Activated CD8-positive, alpha-beta memory T cell treated with anti-CD3 and anti-CD28 coated beads, Interleukin-2, amount 50 U/mL, for 1 hour (primary cell): Measurements from ENCODE around the gene GAB3.
"Not testable (repeated sequence)": the region's sequence is repeated elsewhere in the genome, so short reads cannot be mapped to it uniquely, and the experiment has no call there.

ENCODE experiments used
- DNase-seq: peaks from one replicate; pipeline ENCODE4 v3.0.0-alpha.2; 2020; ENCODE audit errors: extremely low read depth

Gene GAB3

GRCh38 chrX:154655786-154656185 is 95.1 kb downstream of the GAB3 start:
- no peak for DNase-seq

- no peak for DNase-seq
Observed at GRCh38 chrX:154655346-154655745, 95.5 kb downstream of the GAB3 start.

GRCh38 chrX:154654925-154655324 is 96.0 kb downstream of the GAB3 start:
- no peak for DNase-seq

DNA sequence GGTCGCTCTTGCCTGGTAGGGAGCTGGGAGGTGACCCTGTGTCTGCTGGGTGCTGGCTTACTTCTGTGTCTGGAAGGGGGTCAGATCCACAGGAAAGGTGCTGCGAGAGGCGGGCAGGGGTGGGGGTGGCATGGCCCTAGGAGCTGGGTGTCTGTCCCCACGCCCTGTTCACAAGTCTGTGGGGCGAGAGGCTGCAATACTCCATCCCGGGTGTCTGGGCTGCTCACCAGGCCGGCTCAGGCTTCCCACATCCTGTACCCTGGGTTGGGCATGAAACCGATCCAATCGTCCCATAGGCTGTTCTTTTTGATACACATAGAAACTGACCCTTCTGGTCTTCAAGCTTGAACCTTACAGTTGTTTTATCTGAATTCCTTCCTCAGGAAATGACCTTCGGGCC is 96.5 kb downstream of the GAB3 start:
- no peak for DNase-seq

GRCh38 chrX:154653413-154653812 is 97.5 kb downstream of the GAB3 start, which contains the start of gene CTAG2:
Gene CTAG2 (minus strand): TSS chrX:154653579. CDS start chrX:154653515, 64 bp downstream.
- DNase-seq, result not testable (repeated sequence)

DNA sequence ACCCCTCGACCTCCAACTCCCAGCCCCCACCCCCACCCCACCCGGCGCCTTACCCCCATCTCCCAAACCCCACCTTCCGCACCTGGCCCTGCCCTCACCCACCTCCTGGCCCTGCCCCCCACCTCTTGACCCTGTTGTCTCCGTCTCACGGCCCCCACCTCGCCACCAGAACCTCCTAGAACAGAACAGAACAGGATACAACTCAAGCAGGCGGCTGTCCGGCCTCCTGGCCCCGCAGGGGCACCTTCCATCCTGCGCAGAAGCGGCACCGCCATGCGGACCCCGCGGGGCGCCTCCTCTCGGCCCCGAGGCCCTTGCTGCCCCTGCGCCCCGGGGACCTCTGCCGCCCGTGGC is 97.9 kb downstream of the GAB3 start:
- DNase-seq, result no peak

DNA sequence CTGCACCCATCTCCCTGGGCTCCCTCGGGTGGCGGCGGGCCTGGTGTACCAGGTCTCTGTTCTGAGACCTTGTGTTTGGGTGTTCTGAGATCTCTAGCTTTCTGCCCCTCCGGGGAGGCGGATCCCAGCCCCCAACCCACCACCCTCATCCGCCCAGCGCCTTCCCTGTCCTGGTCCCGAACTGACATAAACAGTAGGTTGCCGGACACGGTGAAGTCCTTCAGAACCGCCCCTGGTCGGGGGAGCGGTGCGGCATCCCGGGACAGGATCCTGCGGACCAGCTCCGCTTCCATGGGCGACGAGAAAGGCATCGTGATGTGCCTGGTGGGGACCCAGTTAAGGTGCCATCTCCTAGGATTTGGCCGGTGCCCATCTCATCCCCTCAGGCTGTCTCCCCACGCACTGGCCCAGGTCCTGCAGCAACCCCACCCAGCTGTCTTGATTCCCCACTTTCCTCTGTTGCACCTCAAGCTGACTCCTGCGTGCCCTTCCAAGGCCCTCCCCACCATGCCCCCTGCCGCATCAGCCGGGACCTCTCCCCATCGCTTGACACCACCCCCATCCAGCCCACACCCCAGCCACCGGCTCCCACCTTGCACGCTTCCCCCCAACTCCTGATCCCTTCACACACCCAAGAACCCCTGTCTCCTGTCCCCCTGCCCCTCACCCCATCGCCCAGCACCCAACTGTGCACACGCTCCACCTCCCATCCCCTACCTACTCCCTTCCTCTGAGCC is 98.4 kb downstream of the GAB3 start:
- no peak for DNase-seq

- no peak for DNase-seq
Observed at GRCh38 chrX:154650221-154650510, 100.7 kb downstream of the GAB3 start.

DNA sequence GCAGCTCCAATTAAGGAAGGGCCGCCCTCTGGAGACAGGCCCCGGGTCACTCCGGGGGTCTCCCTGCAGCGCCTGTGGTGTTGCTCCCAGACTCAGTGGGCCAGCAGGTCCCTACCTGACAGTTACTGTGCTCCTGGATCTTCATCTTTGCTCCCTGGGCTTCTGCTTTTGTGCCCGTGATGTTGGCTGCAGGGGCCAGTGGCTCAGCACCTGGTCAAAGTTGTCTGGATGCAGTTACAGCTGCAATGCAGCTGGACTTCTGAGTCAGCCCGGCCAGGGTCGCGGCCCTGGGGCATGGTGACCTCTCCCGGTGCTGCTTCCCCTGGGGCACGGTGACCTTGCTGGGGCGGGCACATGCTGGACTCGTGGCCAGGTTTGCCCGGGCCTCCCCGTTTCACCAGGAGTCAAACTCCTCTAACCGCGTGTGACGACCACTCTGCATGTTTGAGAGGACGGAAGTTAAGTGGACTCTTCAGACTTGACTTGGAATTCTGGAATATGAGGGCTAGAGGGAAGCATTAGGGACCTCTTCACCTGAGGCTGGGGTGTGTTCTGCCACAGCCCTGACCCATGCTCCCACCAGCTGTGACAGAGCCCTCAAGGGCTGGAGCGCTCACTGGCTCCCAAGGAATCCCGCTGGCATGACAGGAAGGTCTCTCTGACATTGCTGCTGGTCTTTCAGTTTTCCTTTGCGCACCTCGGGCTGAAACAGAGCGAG is 101.2 kb downstream of the GAB3 start:
- no peak for DNase-seq

DNA sequence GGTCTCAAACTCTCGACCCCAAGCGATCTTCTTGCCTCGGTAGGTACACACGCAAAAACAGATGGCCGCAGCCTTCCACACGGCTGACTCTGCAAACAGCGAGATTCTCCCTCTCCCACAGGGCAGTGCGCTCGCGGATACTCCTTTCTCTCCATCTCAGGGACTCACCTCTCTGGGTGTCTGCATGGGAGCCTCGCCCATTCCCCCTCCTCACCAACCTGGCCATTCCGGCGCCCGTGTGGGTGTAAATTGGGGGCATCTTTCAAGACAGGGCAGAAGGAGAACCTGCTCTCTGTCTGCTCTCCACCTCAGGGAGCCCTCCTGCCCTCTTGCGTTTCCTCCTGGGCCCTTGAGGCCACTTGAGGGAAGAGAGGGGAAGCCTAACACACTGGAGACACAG is 101.9 kb downstream of the GAB3 start:
- no peak for DNase-seq

- DNase-seq, result not testable (repeated sequence)
Observed at GRCh38 chrX:154645745-154646378, 105.0 kb downstream of the GAB3 start.

- not testable (repeated sequence) for DNase-seq
Observed at GRCh38 chrX:154643708-154644107, 107.2 kb downstream of the GAB3 start.

DNA sequence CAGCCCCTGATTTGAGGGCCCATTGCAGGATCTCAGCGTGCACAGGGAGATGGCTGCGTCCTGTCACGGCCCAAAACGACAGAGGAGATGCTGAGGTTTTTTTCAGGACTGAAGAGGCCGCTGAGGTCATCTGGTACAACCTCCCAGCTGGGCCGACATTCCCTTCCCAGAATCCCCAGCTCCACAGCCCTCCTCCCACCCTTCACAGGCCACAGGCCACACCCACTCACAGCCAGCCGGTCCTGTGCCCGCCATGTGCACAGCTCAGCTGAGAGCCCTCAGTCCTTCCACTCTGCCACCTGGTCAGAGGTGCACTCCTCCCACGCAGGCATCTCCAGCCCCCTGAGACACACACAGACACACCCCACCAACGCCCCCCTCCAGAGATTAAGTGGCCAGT is 109.1 kb downstream of the GAB3 start:
- not testable (repeated sequence) for DNase-seq

GRCh38 chrX:154633661-154634060 is 117.2 kb downstream of the GAB3 start:
- DNase-seq, result not testable (repeated sequence)

DNA sequence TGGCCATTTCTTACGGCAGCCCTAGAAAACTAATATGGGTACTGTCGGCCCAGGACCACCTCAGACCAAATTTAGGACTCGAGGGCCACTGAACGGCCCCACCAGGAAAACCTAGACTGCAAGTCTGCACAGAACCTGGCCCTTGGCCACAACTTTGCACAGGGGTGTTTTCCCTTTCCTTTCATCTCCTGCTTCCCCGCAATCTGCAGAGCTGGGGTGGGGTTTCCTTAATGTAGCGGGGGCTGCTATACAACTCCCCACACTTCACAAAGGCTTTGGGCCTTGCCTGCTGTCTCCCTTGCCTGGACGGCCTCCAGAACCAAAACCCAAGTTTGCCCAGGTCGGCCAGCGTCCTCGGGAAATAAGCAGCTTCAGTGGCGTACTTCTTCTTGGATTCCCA is 119.9 kb downstream of the GAB3 start:
- DNase-seq, result not testable (repeated sequence)

DNA sequence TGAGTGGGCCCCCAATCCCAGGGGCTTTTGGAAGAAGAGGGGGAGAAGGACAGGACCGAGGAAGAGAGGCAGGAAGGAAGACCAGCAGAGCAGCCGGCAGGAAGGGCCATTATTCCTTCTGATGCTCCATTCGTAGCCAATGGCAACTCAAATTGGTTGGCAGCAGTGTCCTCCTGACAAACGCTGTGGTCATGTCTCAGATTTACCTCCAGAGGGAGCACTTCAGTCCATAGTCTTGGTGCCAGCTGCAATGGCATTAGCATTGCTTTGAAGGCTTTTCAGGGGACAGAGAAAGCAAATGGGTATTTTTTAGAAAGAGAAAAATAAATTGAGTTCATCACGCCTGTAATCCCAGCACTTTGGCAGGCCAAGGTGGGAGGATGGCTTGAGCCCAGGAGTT is 121.9 kb downstream of the GAB3 start:
- DNase-seq, result not testable (repeated sequence)
